ENCODE measurements around the gene LBX1.

Gene LBX1

GRCh38 chr10:101241840-101242707, 12.8 kb upstream of the LBX1 start:
- DNase-seq, result no peak

GRCh38 chr10:101238732-101239105, 9.5 kb upstream of the LBX1 start:
- DNase-seq, result no peak

- no peak for DNase-seq
Observed at GRCh38 chr10:101237982-101238731, 8.9 kb upstream of the LBX1 start.

- DNase-seq, result no peak
Observed at GRCh38 chr10:101237081-101237981, 8.1 kb upstream of the LBX1 start.

- DNase-seq, result no peak
Observed at GRCh38 chr10:101236376-101237080, 7.3 kb upstream of the LBX1 start.

GRCh38 chr10:101235766-101236165, 6.5 kb upstream of the LBX1 start:
- no peak for DNase-seq

- no peak for DNase-seq
Observed at GRCh38 chr10:101234333-101234732, 5.1 kb upstream of the LBX1 start.

GRCh38 chr10:101233863-101234262, 4.6 kb upstream of the LBX1 start:
- DNase-seq, result no peak

GRCh38 chr10:101233443-101233842, 4.2 kb upstream of the LBX1 start:
- no peak for DNase-seq

- DNase-seq, result no peak
Observed at GRCh38 chr10:101231912-101232689, 2.8 kb upstream of the LBX1 start.

- DNase-seq, result no peak
Observed at GRCh38 chr10:101231092-101231491, 1.8 kb upstream of the LBX1 start.

- DNase-seq, result no peak
Observed at GRCh38 chr10:101230183-101230917, 1.1 kb upstream of the LBX1 start.

GRCh38 chr10:101228966-101229265, 347 bp downstream of the LBX1 start:
- no peak for DNase-seq

GRCh38 chr10:101228153-101228965, 904 bp downstream of the LBX1 start:
- DNase-seq, result no peak

- no peak for DNase-seq
Observed at GRCh38 chr10:101227429-101228152, 1.7 kb downstream of the LBX1 start.

GRCh38 chr10:101226491-101227428, 2.5 kb downstream of the LBX1 start:
- DNase-seq, result no peak

GRCh38 chr10:101225846-101226421, 3.3 kb downstream of the LBX1 start:
- DNase-seq, result no peak
